NCI-H748 treated with DMSO at 0.1 percent for 48 hours (cell line): Measurements from ENCODE around the gene RAB13.

Experiments used
- DNase-seq: peaks from one replicate; lab custom pipeline; 2025; lab: John Stamatoyannopoulos, UW

Gene RAB13

GRCh38 chr1:153954826-153955225, 31.3 kb downstream of the RAB13 start:
- DNase-seq: no peak

GRCh38 chr1:153953859-153954365, 32.2 kb downstream of the RAB13 start:
- DNase-seq: no peak

GRCh38 chr1:153951801-153952200, 34.3 kb downstream of the RAB13 start:
- no peak for DNase-seq

- DNase-seq: no peak
Measured at GRCh38 chr1:153951183-153951582, 35.0 kb downstream of the RAB13 start.

GRCh38 chr1:153946622-153947241, 39.4 kb downstream of the RAB13 start, which contains the start of gene DENND4B:
TSS of gene DENND4B (minus strand) at chr1:153946718. CDS start at chr1:153944374, 2,344 bp downstream.
- peak; percentile 53 for DNase-seq

- DNase-seq: no peak
Measured at GRCh38 chr1:153945795-153946621, 40.1 kb downstream of the RAB13 start.

- no peak for DNase-seq
Measured at GRCh38 chr1:153945131-153945794, 40.9 kb downstream of the RAB13 start.

- no peak for DNase-seq
Measured at GRCh38 chr1:153944827-153945117, 41.4 kb downstream of the RAB13 start.

GRCh38 chr1:153944005-153944826, 41.9 kb downstream of the RAB13 start:
- DNase-seq: no peak

GRCh38 chr1:153942766-153943549, 43.2 kb downstream of the RAB13 start:
- no peak for DNase-seq

- DNase-seq: no peak
Measured at GRCh38 chr1:153941826-153942725, 44.1 kb downstream of the RAB13 start.

- DNase-seq: no peak
Measured at GRCh38 chr1:153940756-153941155, 45.4 kb downstream of the RAB13 start.

- no peak for DNase-seq
Measured at GRCh38 chr1:153939476-153939875, 46.7 kb downstream of the RAB13 start.

- no peak for DNase-seq
Measured at GRCh38 chr1:153938996-153939395, 47.1 kb downstream of the RAB13 start.

GRCh38 chr1:153937331-153937730, 48.8 kb downstream of the RAB13 start:
- DNase-seq: no peak

- DNase-seq: no peak
Measured at GRCh38 chr1:153936011-153936802, 49.9 kb downstream of the RAB13 start.

- DNase-seq: no peak
Measured at GRCh38 chr1:153934746-153935145, 51.4 kb downstream of the RAB13 start.

GRCh38 chr1:153933955-153934354, 52.2 kb downstream of the RAB13 start:
- no peak for DNase-seq

- no peak for DNase-seq
Measured at GRCh38 chr1:153933430-153933829, 52.7 kb downstream of the RAB13 start.
